ENCODE measurements around the gene HSPA2.

GRCh38 chr14:64504897-64505794 lies 35.4 kb upstream of the HSPA2 start:
- TF ChIP-seq CTCF (IDR thresholded peaks at IDR 0.05) (no peak), POLR2A (IDR thresholded peaks at IDR 0.05) (no peak)

Measured in testis (tissue), 2 donors.